BJ (cell line): ENCODE data around the gene KBTBD7. TPM values are rescaled to one million over a fixed set of nuclear protein-coding genes. Genes with fewer than 3 reads are reported as not detected.

Experiments used
- CTCF ChIA-PET: fragments of 350-600 bp; formaldehyde crosslinking; extraction: SDS; loops from one replicate; lab custom pipeline; 2021; ENCODE audit warnings: antibody characterized with exemption, inconsistent platforms; lab: Yijun Ruan, JAX
- POLR2A ChIA-PET: fragments of 300-600 bp; sonication (Branson Sonifier 250); formaldehyde crosslinking; extraction: SDS; loops from one replicate; lab custom pipeline; 2021; ENCODE audit warnings: antibody characterized with exemption; lab: Charles Lee
- DNase-seq: peaks from one replicate; pipeline ENCODE4 v3.0.0-alpha.2; 2011; ENCODE audit warnings: low read depth
- H3K27me3 ChIP-seq: 2 replicates; pipeline ENCODE4 v1.6.0; 2011; ENCODE audit warnings: low read length; ENCODE audit not compliant: control insufficient read depth, insufficient read depth
- H3K36me3 ChIP-seq: 2 replicates; pipeline ENCODE4 v1.5.1; 2011; ENCODE audit warnings: low read length; ENCODE audit not compliant: control insufficient read depth, insufficient read depth
- H3K4me3 ChIP-seq: 2 replicates; pipeline ENCODE4 v1.5.1; 2011; ENCODE audit warnings: low read depth, mild to moderate bottlenecking, control low read depth, low read length
- polyA plus RNA-seq: library from polyadenylated mRNA; depleted of rRNA; stranded (reverse); fragments of >200 nt; gene quantifications from 2 replicates; pipeline ENCODE4 v1.2.3, GENCODE V29; 2011
- TF ChIP-seq, protein P1 (sequence below): IDR thresholded peaks from 2 replicates; pipeline ENCODE4 v1.5.1; 2011; ENCODE audit warnings: low read depth, mild to moderate bottlenecking, control low read depth, inconsistent platforms, low read length, moderate library complexity; ENCODE audit not compliant: insufficient read depth

KBTBD7 gene
- polyA plus RNA-seq, 1 experiment, result 3.2 TPM

- no peak overlapping the region for H3K4me3 ChIP-seq
- CTCF ChIA-PET, result interaction anchor here (0.7 to 3.2 kb wide), 7 partner anchors 9 to 154 kb away, joined by 3 to 12 read pairs (median 4); no protein-coding TSS in a partner anchor
- no peaks in the 10 kb centered on the region; the same call in 1 of the 2 replicates for H3K36me3 ChIP-seq
- TF ChIP-seq, protein P1, sequence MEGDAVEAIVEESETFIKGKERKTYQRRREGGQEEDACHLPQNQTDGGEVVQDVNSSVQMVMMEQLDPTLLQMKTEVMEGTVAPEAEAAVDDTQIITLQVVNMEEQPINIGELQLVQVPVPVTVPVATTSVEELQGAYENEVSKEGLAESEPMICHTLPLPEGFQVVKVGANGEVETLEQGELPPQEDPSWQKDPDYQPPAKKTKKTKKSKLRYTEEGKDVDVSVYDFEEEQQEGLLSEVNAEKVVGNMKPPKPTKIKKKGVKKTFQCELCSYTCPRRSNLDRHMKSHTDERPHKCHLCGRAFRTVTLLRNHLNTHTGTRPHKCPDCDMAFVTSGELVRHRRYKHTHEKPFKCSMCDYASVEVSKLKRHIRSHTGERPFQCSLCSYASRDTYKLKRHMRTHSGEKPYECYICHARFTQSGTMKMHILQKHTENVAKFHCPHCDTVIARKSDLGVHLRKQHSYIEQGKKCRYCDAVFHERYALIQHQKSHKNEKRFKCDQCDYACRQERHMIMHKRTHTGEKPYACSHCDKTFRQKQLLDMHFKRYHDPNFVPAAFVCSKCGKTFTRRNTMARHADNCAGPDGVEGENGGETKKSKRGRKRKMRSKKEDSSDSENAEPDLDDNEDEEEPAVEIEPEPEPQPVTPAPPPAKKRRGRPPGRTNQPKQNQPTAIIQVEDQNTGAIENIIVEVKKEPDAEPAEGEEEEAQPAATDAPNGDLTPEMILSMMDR, result peak; percentile 59
- POLR2A ChIA-PET, result no interaction called here
- H3K27me3 ChIP-seq, result no peaks in the 10 kb centered on the region
- no peak for DNase-seq
These were observed 28.0 kb upstream of the KBTBD7 start for GRCh38 chr13:41222259-41222852.

- no peak for DNase-seq
- Histone ChIP-seq H3K27me3 (no peaks in the 10 kb centered on the region), H3K36me3 (no peaks in the 10 kb centered on the region), H3K4me3 (no peak overlapping the region)
- ChIA-PET CTCF (interaction anchor here (1.2 to 3.2 kb wide), 3 partner anchors 10 to 146 kb away, joined by 3 to 12 read pairs (median 5); no protein-coding TSS in a partner anchor), POLR2A (no interaction called here)
- TF ChIP-seq, protein P1, result no peak
These were observed 26.0 kb upstream of the KBTBD7 start for GRCh38 chr13:41220401-41220800.

DNA sequence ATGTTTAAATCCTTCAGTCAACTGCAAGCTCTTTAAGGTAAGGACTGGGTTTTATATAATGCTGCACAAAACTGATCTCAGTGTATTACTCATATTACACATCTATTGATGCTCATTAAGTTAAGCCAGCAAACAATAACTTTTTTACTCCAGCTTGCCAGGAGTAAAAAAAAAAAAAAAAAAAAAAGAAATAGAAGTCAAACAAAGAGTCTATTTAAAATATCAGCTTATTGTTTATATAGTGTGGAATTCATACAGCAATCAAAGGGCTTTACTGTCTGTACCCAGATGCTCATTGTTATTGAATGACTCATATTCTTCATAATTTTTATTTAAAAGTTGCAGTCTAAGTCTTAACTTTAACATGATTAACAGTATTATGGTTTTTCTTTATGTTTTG is 21.8 kb upstream of the KBTBD7 start:
- CTCF ChIA-PET, result interaction anchor here (1.9 kb wide), 1 partner anchor 11 kb away, joined by 4 read pairs; no protein-coding TSS in a partner anchor
- H3K4me3 ChIP-seq, result no peak overlapping the region
- POLR2A ChIA-PET, result no interaction called here
- TF ChIP-seq, protein P1, result no peak
- no peaks in the 10 kb centered on the region for H3K27me3 ChIP-seq
- no peaks in the 10 kb centered on the region for H3K36me3 ChIP-seq
- DNase-seq, result no peak

DNA sequence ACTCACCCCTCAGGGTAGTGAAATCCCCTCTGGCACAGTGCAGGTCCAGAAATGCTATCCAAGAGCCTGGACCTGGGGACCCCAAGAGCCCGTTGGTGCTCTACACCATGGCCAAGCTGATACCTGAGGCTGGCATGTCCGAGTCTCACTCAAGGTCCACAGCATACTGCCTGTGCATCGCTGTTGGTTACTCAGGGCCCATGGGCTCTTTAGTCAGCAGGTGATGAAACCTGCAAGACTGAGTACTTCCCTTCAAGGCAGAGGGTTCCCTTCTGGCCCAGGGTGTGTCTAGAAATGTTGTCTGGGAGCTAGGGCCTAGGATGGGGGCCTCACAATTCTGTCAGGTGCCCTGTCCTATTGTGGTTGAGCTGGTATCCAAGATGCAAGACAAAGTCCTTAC is 19.6 kb upstream of the KBTBD7 start:
- TF ChIP-seq, protein P1, result no peak
- no peak for DNase-seq
- H3K36me3 ChIP-seq, result no peaks in the 10 kb centered on the region
- no peak overlapping the region for H3K4me3 ChIP-seq
- ChIA-PET POLR2A (no interaction called here), CTCF (interaction anchor here (1.2 to 1.9 kb wide), 2 partner anchors 9 to 17 kb away, joined by 3 to 6 read pairs; no protein-coding TSS in a partner anchor)
- H3K27me3 ChIP-seq, result no peaks in the 10 kb centered on the region

GRCh38 chr13:41213316-41213715 is 18.9 kb upstream of the KBTBD7 start:
- TF ChIP-seq, protein P1, result no peak
- ChIA-PET POLR2A (no interaction called here), CTCF (interaction anchor here (1.2 to 1.9 kb wide), 3 partner anchors 8 to 17 kb away, joined by 3 to 6 read pairs (median 3); no protein-coding TSS in a partner anchor)
- Histone ChIP-seq H3K4me3 (no peak overlapping the region), H3K36me3 (no peaks in the 10 kb centered on the region), H3K27me3 (no peaks in the 10 kb centered on the region)
- DNase-seq, result no peak
